ENCODE measurements around the gene SUB1.

DNA sequence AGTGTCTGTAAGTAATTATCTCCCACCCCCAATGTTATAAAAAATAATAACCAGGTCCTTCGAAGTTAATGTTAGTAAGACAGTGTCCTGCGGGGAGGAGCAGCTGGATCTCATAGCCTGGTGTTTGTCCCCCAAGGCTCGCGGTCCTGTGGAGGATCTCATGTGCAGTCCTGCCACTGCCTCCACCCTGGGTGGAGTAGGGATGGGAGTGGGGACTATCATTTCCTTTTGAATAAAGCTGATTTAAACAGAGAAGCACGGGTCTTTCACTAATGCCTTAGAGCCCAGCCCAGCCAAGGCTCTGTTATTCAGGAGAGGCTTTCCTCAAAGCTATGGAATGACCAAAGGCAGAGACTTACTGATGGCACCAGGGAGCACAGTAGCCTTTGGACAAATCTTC lies 40.2 kb downstream of the SUB1 start:
- TF ChIP-seq, protein P1, sequence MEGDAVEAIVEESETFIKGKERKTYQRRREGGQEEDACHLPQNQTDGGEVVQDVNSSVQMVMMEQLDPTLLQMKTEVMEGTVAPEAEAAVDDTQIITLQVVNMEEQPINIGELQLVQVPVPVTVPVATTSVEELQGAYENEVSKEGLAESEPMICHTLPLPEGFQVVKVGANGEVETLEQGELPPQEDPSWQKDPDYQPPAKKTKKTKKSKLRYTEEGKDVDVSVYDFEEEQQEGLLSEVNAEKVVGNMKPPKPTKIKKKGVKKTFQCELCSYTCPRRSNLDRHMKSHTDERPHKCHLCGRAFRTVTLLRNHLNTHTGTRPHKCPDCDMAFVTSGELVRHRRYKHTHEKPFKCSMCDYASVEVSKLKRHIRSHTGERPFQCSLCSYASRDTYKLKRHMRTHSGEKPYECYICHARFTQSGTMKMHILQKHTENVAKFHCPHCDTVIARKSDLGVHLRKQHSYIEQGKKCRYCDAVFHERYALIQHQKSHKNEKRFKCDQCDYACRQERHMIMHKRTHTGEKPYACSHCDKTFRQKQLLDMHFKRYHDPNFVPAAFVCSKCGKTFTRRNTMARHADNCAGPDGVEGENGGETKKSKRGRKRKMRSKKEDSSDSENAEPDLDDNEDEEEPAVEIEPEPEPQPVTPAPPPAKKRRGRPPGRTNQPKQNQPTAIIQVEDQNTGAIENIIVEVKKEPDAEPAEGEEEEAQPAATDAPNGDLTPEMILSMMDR (IDR thresholded peaks at IDR 0.05; ENCODE audit: low read length) = no peak
- no peak for TF ChIP-seq EZH2 (IDR thresholded peaks at IDR 0.05; ENCODE audit: borderline replicate concordance, low read length)

All from OCI-LY1 (cell line).